Kidney epithelial cell (primary cell): ENCODE data around the gene CYP27A1. TPM values are rescaled to one million over a fixed set of nuclear protein-coding genes. Genes with fewer than 3 reads are reported as not detected.

Experiments used
- DNase-seq: peaks from one replicate; pipeline ENCODE4 v3.0.0-alpha.2; 2010; ENCODE audit warnings: low read depth
- H3K27me3 ChIP-seq: 2 replicates; pipeline ENCODE4 v1.6.0; 2011; ENCODE audit warnings: low read length; ENCODE audit not compliant: control insufficient read depth, insufficient read depth
- H3K36me3 ChIP-seq: 2 replicates; pipeline ENCODE4 v1.5.1; 2011; ENCODE audit warnings: low read length; ENCODE audit not compliant: control insufficient read depth, insufficient read depth
- H3K4me3 ChIP-seq: 2 replicates; pipeline ENCODE4 v1.5.1; 2011; ENCODE audit warnings: low read depth, mild to moderate bottlenecking, control low read depth, low read length
- CTCF ChIP-seq: IDR thresholded peaks from 2 replicates; pipeline ENCODE4 v1.5.1; 2011; ENCODE audit warnings: mild to moderate bottlenecking, moderate library complexity, low read length, control low read depth, inconsistent platforms; ENCODE audit not compliant: insufficient read depth, poor library complexity, severe bottlenecking
- total RNA-seq: library from RNA; depleted of rRNA; stranded (reverse); fragments of >200 nt; gene quantifications from 2 replicates; pipeline ENCODE4 v1.2.3, GENCODE V29; 2015

Gene CYP27A1
- total RNA-seq, 1 donor from 2014 or later: 25.3 TPM

- no peaks in the 10 kb centered on the region for H3K27me3 ChIP-seq
- TF ChIP-seq CTCF: no peak
- DNase-seq: no peak
Observed at GRCh38 chr2:218802386-218802994, 20.5 kb downstream of the CYP27A1 start.

GRCh38 chr2:218804817-218805216 lies 22.9 kb downstream of the CYP27A1 start:
- no peak for TF ChIP-seq CTCF
- no peak overlapping the region for H3K4me3 ChIP-seq
- DNase-seq: no peak
- H3K36me3 ChIP-seq: no peaks in the 10 kb centered on the region
- no peaks in the 10 kb centered on the region for H3K27me3 ChIP-seq

More at GRCh38 chr2:218802386-218802994, 20.5 kb downstream of the CYP27A1 start:
- H3K36me3 ChIP-seq: no peaks in the 10 kb centered on the region
- no peak overlapping the region for H3K4me3 ChIP-seq

- Histone ChIP-seq H3K36me3 (no peaks in the 10 kb centered on the region), H3K27me3 (no peaks in the 10 kb centered on the region), H3K4me3 (no peak overlapping the region)
- DNase-seq: no peak
- TF ChIP-seq CTCF: no peak
Observed at GRCh38 chr2:218805627-218806026, 23.7 kb downstream of the CYP27A1 start.

GRCh38 chr2:218806346-218806978 lies 24.5 kb downstream of the CYP27A1 start:
- Histone ChIP-seq H3K36me3 (no peaks in the 10 kb centered on the region), H3K4me3 (no peak overlapping the region), H3K27me3 (no peaks in the 10 kb centered on the region)
- no peak for TF ChIP-seq CTCF
- DNase-seq: peak; percentile 86

- Histone ChIP-seq H3K27me3 (no peaks in the 10 kb centered on the region), H3K4me3 (no peak overlapping the region), H3K36me3 (no peaks in the 10 kb centered on the region)
- DNase-seq: no peak
- no peak for TF ChIP-seq CTCF
Observed at GRCh38 chr2:218807626-218808025, 25.7 kb downstream of the CYP27A1 start.

GRCh38 chr2:218809515-218809914 lies 27.6 kb downstream of the CYP27A1 start:
- DNase-seq: no peak
- Histone ChIP-seq H3K4me3 (no peak overlapping the region), H3K36me3 (no peaks in the 10 kb centered on the region), H3K27me3 (no peaks in the 10 kb centered on the region)
- no peak for TF ChIP-seq CTCF
